ENCODE results near the gene GNPDA1. TPM values are rescaled to one million over a fixed set of nuclear protein-coding genes. Genes with fewer than 3 reads are reported as not detected.

Gene GNPDA1
- total and polyA plus RNA-seq, 10 of the 15 experiments (the other 5 are each of a cell fraction or from before 2014, with no cell fraction given) = 1.0 to 11.9 (median 3.9) TPM

GRCh38 chr5:141963701-141964100, 49.1 kb downstream of the GNPDA1 start:
- Histone ChIP-seq H3K36me3 (ENCODE audit: control insufficient read depth in 2 of 2, insufficient read depth in 2 of 2, low read length in 1 of 2) (no peaks in the 10 kb centered on the region), H4K20me1 (ENCODE audit: control insufficient read depth, insufficient read depth) (no peaks in the 10 kb centered on the region), H3K9ac (ENCODE audit: control insufficient read depth, insufficient read depth, low read length) (no peak overlapping the region), H3K27me3 (replicated peaks in 1 of 2; ENCODE audit: control insufficient read depth in 2 of 2, insufficient read depth in 2 of 2, low read length in 1 of 2) (no peaks in the 10 kb centered on the region), H3K4me1 (ENCODE audit: control insufficient read depth, insufficient read depth, low read length) (peaks cover 3% of the 10 kb centered on the region), H3K27ac (ENCODE audit: control insufficient read depth, insufficient read depth) (no peak overlapping the region), H2AFZ (ENCODE audit: control insufficient read depth, low read depth, low read length) (no peak overlapping the region), H3K9me3 (replicated peaks; ENCODE audit: control insufficient read depth, insufficient read depth, low read length) (no peaks in the 10 kb centered on the region), H3K4me3 (no peak overlapping the region), H3K4me2 (ENCODE audit: control insufficient read depth, insufficient read depth) (no peak overlapping the region), H3K79me2 (ENCODE audit: control insufficient read depth, insufficient read depth, low read length) (no peaks in the 10 kb centered on the region)
- RAD21 ChIA-PET (ENCODE audit: unreplicated experiment) = interaction anchor here (1.4 to 1.5 kb wide), 2 partner anchors 82 to 272 kb away, joined by 3 to 6 read pairs; no protein-coding TSS in a partner anchor
- CTCF ChIA-PET = interaction anchor here (0.6 to 2.1 kb wide), 12 partner anchors 9 to 1535 kb away, joined by 3 to 11 read pairs (median 4); partner anchors contain the start of gene DELE1
- ATAC-seq (no peak), DNase-seq (ENCODE audit: low read depth, low spot score) (no peak), FAIRE-seq (no peak)
- TF ChIP-seq, protein P1, sequence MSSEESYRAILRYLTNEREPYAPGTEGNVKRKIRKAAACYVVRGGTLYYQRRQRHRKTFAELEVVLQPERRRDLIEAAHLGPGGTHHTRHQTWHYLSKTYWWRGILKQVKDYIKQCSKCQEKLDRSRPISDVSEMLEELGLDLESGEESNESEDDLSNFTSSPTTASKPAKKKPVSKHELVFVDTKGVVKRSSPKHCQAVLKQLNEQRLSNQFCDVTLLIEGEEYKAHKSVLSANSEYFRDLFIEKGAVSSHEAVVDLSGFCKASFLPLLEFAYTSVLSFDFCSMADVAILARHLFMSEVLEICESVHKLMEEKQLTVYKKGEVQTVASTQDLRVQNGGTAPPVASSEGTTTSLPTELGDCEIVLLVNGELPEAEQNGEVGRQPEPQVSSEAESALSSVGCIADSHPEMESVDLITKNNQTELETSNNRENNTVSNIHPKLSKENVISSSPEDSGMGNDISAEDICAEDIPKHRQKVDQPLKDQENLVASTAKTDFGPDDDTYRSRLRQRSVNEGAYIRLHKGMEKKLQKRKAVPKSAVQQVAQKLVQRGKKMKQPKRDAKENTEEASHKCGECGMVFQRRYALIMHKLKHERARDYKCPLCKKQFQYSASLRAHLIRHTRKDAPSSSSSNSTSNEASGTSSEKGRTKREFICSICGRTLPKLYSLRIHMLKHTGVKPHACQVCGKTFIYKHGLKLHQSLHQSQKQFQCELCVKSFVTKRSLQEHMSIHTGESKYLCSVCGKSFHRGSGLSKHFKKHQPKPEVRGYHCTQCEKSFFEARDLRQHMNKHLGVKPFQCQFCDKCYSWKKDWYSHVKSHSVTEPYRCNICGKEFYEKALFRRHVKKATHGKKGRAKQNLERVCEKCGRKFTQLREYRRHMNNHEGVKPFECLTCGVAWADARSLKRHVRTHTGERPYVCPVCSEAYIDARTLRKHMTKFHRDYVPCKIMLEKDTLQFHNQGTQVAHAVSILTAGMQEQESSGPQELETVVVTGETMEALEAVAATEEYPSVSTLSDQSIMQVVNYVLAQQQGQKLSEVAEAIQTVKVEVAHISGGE (CRISPR knock-in tag; IDR thresholded peaks at IDR 0.05) = no peak
- TF ChIP-seq PML (IDR thresholded peaks at IDR 0.05; ENCODE audit: low read length) (no peak), BHLHE40 (IDR thresholded peaks at IDR 0.05; ENCODE audit: borderline replicate concordance in 1 of 2, low read depth in 2 of 2, low read length in 1 of 2) (no peak), EED (IDR thresholded peaks at IDR 0.05; ENCODE audit: low read depth) (no peak), BMI1 (IDR thresholded peaks at IDR 0.05; ENCODE audit: borderline replicate concordance) (no peak), USF2 (IDR thresholded peaks at IDR 0.05; ENCODE audit: borderline replicate concordance, low read depth, low read length) (no peak), YBX1 (IDR thresholded peaks at IDR 0.05) (no peak)
- POLR2A ChIA-PET = interaction anchor here (0.5 to 1.2 kb wide), 2 partner anchors 313 to 349 kb away, joined by 3 read pairs; partner anchors contain the start of gene FCHSD1
- in situ Hi-C loops (cut with MboI) (no loop called here), intact Hi-C loops (cut with micrococcal nuclease; ENCODE audit: unreplicated experiment) (loop anchor here (10.0 kb wide), 2 partner anchors 299 to 369 kb away; no protein-coding TSS in a partner anchor)
- BruUV-seq (replicated peaks) = no TSS peak
- SMC1A ChIA-PET (ENCODE audit: uncharacterized antibody, unreplicated experiment) = interaction anchor here (1.0 to 1.2 kb wide), 2 partner anchors 40 to 84 kb away, joined by 3 read pairs; partner anchors contain the start of gene DELE1
- 63% methylated on average over 3 of the region's 3 CpGs for WGBS (ENCODE audit: insufficient coverage, insufficient replicate concordance, low lambda C conversion rate, missing lambda C conversion rate)

Measured in GM12878 (cell line).